A549 (cell line): ENCODE measurements around the gene INHBE. TPM values are rescaled to one million over a fixed set of nuclear protein-coding genes. Genes with fewer than 3 reads are reported as not detected.

Experiments used
- ATAC-seq, 2 experiments: fragments of 200-7000 bp in 1 of 2; fragments of >200 bp in 1 of 2; cut with Nextera tagmentation in 1 of 2; cut with Tn5 transposase in 1 of 2; 3 replicates each; pipeline versions ENCODE4 v1.8.0 to v1.9.1; 2018 to 2020; ENCODE audit warnings: mild to moderate bottlenecking in 1 of 2, moderate library complexity in 1 of 2
- CTCF ChIA-PET: fragments of 300-600 bp; sonication (Branson Sonifier 250); formaldehyde crosslinking; extraction: SDS; loops from one replicate; lab custom pipeline; 2021; ENCODE audit warnings: antibody characterized with exemption, inconsistent platforms; lab: Yijun Ruan, JAX
- POLR2A ChIA-PET: fragments of 350-600 bp; formaldehyde crosslinking; extraction: SDS; loops from one replicate; lab custom pipeline; 2021; ENCODE audit warnings: antibody characterized with exemption, inconsistent platforms; lab: Yijun Ruan, JAX
- DNase-seq, 2 experiments: peaks; one replicate each; pipeline versions ENCODE4 v3.0.0 to v3.0.0-alpha.2; 2011 to 2016; ENCODE audit warnings: low read depth in 1 of 2, low spot score in 1 of 2
- FAIRE-seq: peaks from 2 replicates; lab custom pipeline; 2011; peaks lifted over from hg19 to GRCh38; lab: Jason Lieb, UNC
- H3K27ac ChIP-seq, 2 experiments: fragments of >200 bp; sonication (Bioruptor Twin); formaldehyde crosslinking; 3 replicates each; pipeline ENCODE4 v1.5.1; 2016 to 2017
- H3K4me1 ChIP-seq: fragments of >200 bp; sonication (Bioruptor Twin); formaldehyde crosslinking; 3 replicates; pipeline ENCODE4 v1.6.1; 2016
- H3K4me2 ChIP-seq: fragments of >200 bp; sonication (Bioruptor Twin); formaldehyde crosslinking; 3 replicates; pipeline ENCODE4 v1.6.1; 2016
- H3K4me3 ChIP-seq: fragments of >200 bp; sonication (Bioruptor Twin); formaldehyde crosslinking; 3 replicates; pipeline ENCODE4 v1.5.1; 2016
- H3K9me3 ChIP-seq: fragments of >200 bp; sonication (Bioruptor Twin); formaldehyde crosslinking; 3 replicates; pipeline ENCODE4 v1.6.1; 2016
- ATOH8 ChIP-seq: fragments of 250-450 bp; sonication (Bioruptor Pico); IDR thresholded peaks from 2 replicates; pipeline ENCODE4 v1.5.0; 2020; ENCODE audit warnings: low read depth, mild to moderate bottlenecking, moderate library complexity
- BCL3 ChIP-seq: fragments of >200 bp; sonication (Bioruptor Twin); formaldehyde crosslinking; IDR thresholded peaks from 3 replicates; pipeline ENCODE4 v1.6.1; 2016
- CBX8 ChIP-seq: fragments of 200-600 bp; sonication (generic); IDR thresholded peaks from 2 replicates; pipeline ENCODE4 v1.6.1; 2016
- E2F6 ChIP-seq: IDR thresholded peaks from 2 replicates; pipeline ENCODE4 v1.6.1; 2012; ENCODE audit warnings: low read depth, borderline replicate concordance
- EHF ChIP-seq: fragments of 250-450 bp; sonication (Bioruptor Pico); IDR thresholded peaks from 2 replicates; pipeline ENCODE4 v1.5.0; 2020; ENCODE audit warnings: mild to moderate bottlenecking
- EP300 ChIP-seq, 2 experiments: fragments of >200 bp; sonication (Bioruptor Twin); formaldehyde crosslinking; IDR thresholded peaks; 2 replicates in 1 of 2; 3 replicates in 1 of 2; pipeline ENCODE4 v1.6.1; 2016 to 2017
- FOSB ChIP-seq: fragments of 250-450 bp; sonication (Bioruptor Pico); IDR thresholded peaks from 2 replicates; pipeline ENCODE4 v1.5.0; 2020; ENCODE audit warnings: mild to moderate bottlenecking, moderate library complexity
- GATA3 ChIP-seq: IDR thresholded peaks from 2 replicates; pipeline ENCODE4 v1.6.1; 2012; ENCODE audit warnings: borderline replicate concordance
- HES2 ChIP-seq: fragments of >200 bp; sonication (Bioruptor Twin); formaldehyde crosslinking; IDR thresholded peaks from 2 replicates; pipeline ENCODE4 v1.6.1; 2016
- HMGXB4 ChIP-seq: fragments of 250-450 bp; sonication (Bioruptor Pico); IDR thresholded peaks from 2 replicates; pipeline ENCODE4 v1.5.0; 2021; ENCODE audit warnings: mild to moderate bottlenecking, moderate library complexity, borderline replicate concordance
- HOXA7 ChIP-seq: fragments of 250-450 bp; sonication (Bioruptor Pico); IDR thresholded peaks from 2 replicates; pipeline ENCODE4 v1.5.0; 2020; ENCODE audit warnings: mild to moderate bottlenecking, moderate library complexity
- JUN ChIP-seq, 2 experiments: fragments of >200 bp; sonication (Bioruptor Twin); formaldehyde crosslinking; IDR thresholded peaks; 2 replicates in 1 of 2; 3 replicates in 1 of 2; pipeline ENCODE4 v1.6.1; 2016 to 2017
- NFE2L2 ChIP-seq: fragments of 150-350 bp; conservative IDR thresholded peaks from 2 replicates; pipeline ENCODE4 v1.6.1; 2014; ENCODE audit warnings: low read length
- NPAS2 ChIP-seq: fragments of 250-450 bp; sonication (Bioruptor Pico); IDR thresholded peaks from 2 replicates; pipeline ENCODE4 v1.8.0; 2022; ENCODE audit warnings: mild to moderate bottlenecking, moderate library complexity, borderline replicate concordance
- NR3C1 ChIP-seq: fragments of >200 bp; sonication (Bioruptor Twin); formaldehyde crosslinking; IDR thresholded peaks from 3 replicates; pipeline ENCODE4 v1.6.1; 2017
- PBX3 ChIP-seq: IDR thresholded peaks from 2 replicates; pipeline ENCODE4 v1.6.1; 2012
- PHF8 ChIP-seq: fragments of 200-600 bp; sonication (generic); IDR thresholded peaks from 2 replicates; pipeline ENCODE4 v1.6.1; 2016; ENCODE audit warnings: low read depth, mild to moderate bottlenecking, antibody characterized with exemption, moderate library complexity, borderline replicate concordance
- POLR2AphosphoS2 ChIP-seq: conservative IDR thresholded peaks from 2 replicates; pipeline ENCODE4 v1.6.1; 2012; ENCODE audit warnings: low read length, improper control_type of control experiment, inconsistent platforms
- RARB ChIP-seq: fragments of 250-450 bp; sonication (Bioruptor Pico); IDR thresholded peaks from 2 replicates; pipeline ENCODE4 v1.8.0; 2021; ENCODE audit warnings: mild to moderate bottlenecking, moderate library complexity
- RCOR1 ChIP-seq: fragments of 150-350 bp; IDR thresholded peaks from 2 replicates; pipeline ENCODE4 v1.6.1; 2014; ENCODE audit warnings: antibody characterized with exemption, low read length, low read depth
- REST ChIP-seq: fragments of 200-600 bp; sonication (generic); IDR thresholded peaks from 2 replicates; pipeline ENCODE4 v1.6.1; 2016; ENCODE audit warnings: antibody characterized with exemption, mild to moderate bottlenecking, moderate library complexity
- RNF2 ChIP-seq: fragments of 200-600 bp; sonication (generic); IDR thresholded peaks from 2 replicates; pipeline ENCODE4 v1.6.1; 2016; ENCODE audit warnings: low read depth, mild to moderate bottlenecking, antibody characterized with exemption, moderate library complexity, borderline replicate concordance
- SMC3 ChIP-seq: fragments of >200 bp; sonication (Bioruptor Twin); formaldehyde crosslinking; IDR thresholded peaks from 3 replicates; pipeline ENCODE4 v1.6.1; 2018; ENCODE audit warnings: inconsistent platforms
- SREBF2 ChIP-seq: fragments of 450-650 bp; IDR thresholded peaks from 2 replicates; pipeline ENCODE4 v1.6.1; 2014; ENCODE audit warnings: mild to moderate bottlenecking, moderate library complexity
- TP53 ChIP-seq: fragments of 250-450 bp; sonication (Bioruptor Pico); IDR thresholded peaks from 2 replicates; pipeline ENCODE4 v1.5.0; 2021; ENCODE audit warnings: mild to moderate bottlenecking, moderate library complexity
- USF2 ChIP-seq: fragments of 450-650 bp; IDR thresholded peaks from 2 replicates; pipeline ENCODE4 v1.6.1; 2014; ENCODE audit warnings: antibody characterized with exemption
- ZC3H11A ChIP-seq: fragments of 450-650 bp; IDR thresholded peaks from 2 replicates; pipeline ENCODE4 v1.6.1; 2014; ENCODE audit warnings: antibody characterized with exemption, mild to moderate bottlenecking
- ZNF302 ChIP-seq: fragments of 250-450 bp; sonication (Bioruptor Pico); IDR thresholded peaks from 2 replicates; pipeline ENCODE4 v1.9.0; 2021; ENCODE audit warnings: inconsistent platforms, mild to moderate bottlenecking, moderate library complexity
- ZSCAN20 ChIP-seq: fragments of 250-450 bp; sonication (Bioruptor Pico); IDR thresholded peaks from 2 replicates; pipeline ENCODE4 v1.8.0; 2022; ENCODE audit warnings: mild to moderate bottlenecking, moderate library complexity
- WGBS: methylation state at CpG from one replicate; pipeline ENCODE4 v1.1.6; 2017; ENCODE audit errors: missing lambda C conversion rate; 5-methylcytosine and 5-hydroxymethylcytosine counted together
- polyA plus RNA-seq, 4 experiments: library from polyadenylated mRNA; depleted of rRNA in 3 of 4; stranded (reverse); fragments of >200 nt; fragmentation: RNase III in 1 of 4; extraction: RNeasy Plus Mini Kit Qiagen cat#74134 plus additional on column Dnase treatment in 1 of 4; gene quantifications; 2 replicates in 3 of 4; 3 replicates in 1 of 4; pipeline ENCODE4 v1.2.3, GENCODE V29; 2011 to 2017

The INHBE gene
- polyA plus RNA-seq, 2 of the 4 experiments (the other 2 are of a cell fraction) = 0.74 to 2.4 TPM

- no peak for FAIRE-seq
- peak; percentile 12 to 17 for ATAC-seq
- CTCF ChIA-PET = interaction anchor here (0.6 to 9.7 kb wide), 31 partner anchors 10 to 534 kb away, joined by 3 to 240 read pairs (median 5); partner anchors contain the start of genes ARHGAP9, INHBC, INHBE and MARS1
- 2% methylated on average over 9 of the region's 9 CpGs for WGBS
- Histone ChIP-seq H3K9me3 (no peaks in the 10 kb centered on the region), H3K4me3 (peak overlapping the region; percentile 65), H3K4me2 (peak overlapping the region; percentile 97), H3K4me1 (peaks cover 25% of the 10 kb centered on the region), H3K27ac (peak overlapping the region; percentile 92 to 99)
- DNase-seq = no peak
- POLR2A ChIA-PET = interaction anchor here (0.6 kb wide), 2 partner anchors 20 to 35 kb away, joined by 4 to 6 read pairs; no protein-coding TSS in a partner anchor
- no peak; the same call in 1 of the 2 replicates for TF ChIP-seq PHF8
- peak in 1 of 2 experiments; percentile 35; a peak in 1 of 5 replicates for TF ChIP-seq JUN (IDR thresholded peaks at IDR 0.05)
- TF ChIP-seq SREBF2 = no peak
- no peak for TF ChIP-seq CBX8
- no peak for TF ChIP-seq POLR2AphosphoS2
- TF ChIP-seq E2F6 = 0 out of 2 replicates have a peak, but pooled peaks have one; percentile 7
- TF ChIP-seq RCOR1 = no peak
- no peak for TF ChIP-seq NFE2L2
- TF ChIP-seq EP300 (IDR thresholded peaks at IDR 0.05) = 0 out of 5 replicates have a peak, but pooled peaks of 1 of the 2 experiments have one; percentile 18
- TF ChIP-seq HES2 = no peak
- peak; percentile 39; the same call in 1 of the 2 replicates for TF ChIP-seq FOSB (CRISPR knock-in tag)
- TF ChIP-seq REST = no peak
- TF ChIP-seq USF2 = no peak
- no peak for TF ChIP-seq SMC3
- TF ChIP-seq ATOH8 = no peak
- TF ChIP-seq NR3C1 = no peak
- peak; percentile 67; the same call in 1 of the 3 replicates for TF ChIP-seq BCL3
- TF ChIP-seq PBX3 = no peak
- 0 out of 2 replicates have a peak, but pooled peaks have one; percentile 84 for TF ChIP-seq HOXA7
- no peak for TF ChIP-seq ZSCAN20 (CRISPR knock-in tag)
- TF ChIP-seq ZC3H11A = no peak
- TF ChIP-seq NPAS2 (CRISPR knock-in tag) = no peak
- no peak for TF ChIP-seq ZNF302 (CRISPR knock-in tag)
- no peak for TF ChIP-seq HMGXB4 (CRISPR knock-in tag)
- TF ChIP-seq TP53 (CRISPR knock-in tag) = no peak
- TF ChIP-seq RNF2 = no peak
- TF ChIP-seq GATA3 = no peak
- no peak for TF ChIP-seq EHF (CRISPR knock-in tag)
- TF ChIP-seq RARB (CRISPR knock-in tag) = no peak
Observed at GRCh38 chr12:57461917-57462250, 6.8 kb downstream of the INHBE start.
